OCI-LY3 (cell line): ENCODE results near the gene RIBC2.

Experiments
- CTCF ChIP-seq: fragments of 200-600, 300-600 bp; sonication (generic); IDR thresholded peaks from 2 replicates; pipeline ENCODE4 v1.5.1; 2014; ENCODE audit warnings: antibody characterized with exemption, low read length, low read depth
- EZH2phosphoT487 ChIP-seq: fragments of 200-600 bp; shearing (Covaris generic); IDR thresholded peaks from 2 replicates; pipeline ENCODE4 v1.6.1; 2018; ENCODE audit warnings: antibody characterized with exemption, mixed run types, low read depth

GRCh38 chr22:45429424-45429823, 15.9 kb downstream of the RIBC2 start:
- TF ChIP-seq CTCF (no peak), EZH2phosphoT487 (no peak)
